Stimulated activated CD4-positive, alpha-beta T cell treated with anti-CD3 and anti-CD28 coated beads, Interleukin-2, amount 100 ng/mL, for 48 hours (primary cell): Measurements from ENCODE around the gene FAM171A1.

ENCODE experiments used
- DNase-seq, 2 donors: peaks; one replicate each; pipeline ENCODE4 v3.0.0-alpha.2; 2020

Gene FAM171A1

GRCh38 chr10:15197911-15198310 is 173.2 kb downstream of the FAM171A1 start:
- no peak for DNase-seq

- no peak for DNase-seq
These were observed 173.8 kb downstream of the FAM171A1 start for GRCh38 chr10:15197276-15197675.

- no peak for DNase-seq
These were observed 174.9 kb downstream of the FAM171A1 start for GRCh38 chr10:15196021-15196834.

DNA sequence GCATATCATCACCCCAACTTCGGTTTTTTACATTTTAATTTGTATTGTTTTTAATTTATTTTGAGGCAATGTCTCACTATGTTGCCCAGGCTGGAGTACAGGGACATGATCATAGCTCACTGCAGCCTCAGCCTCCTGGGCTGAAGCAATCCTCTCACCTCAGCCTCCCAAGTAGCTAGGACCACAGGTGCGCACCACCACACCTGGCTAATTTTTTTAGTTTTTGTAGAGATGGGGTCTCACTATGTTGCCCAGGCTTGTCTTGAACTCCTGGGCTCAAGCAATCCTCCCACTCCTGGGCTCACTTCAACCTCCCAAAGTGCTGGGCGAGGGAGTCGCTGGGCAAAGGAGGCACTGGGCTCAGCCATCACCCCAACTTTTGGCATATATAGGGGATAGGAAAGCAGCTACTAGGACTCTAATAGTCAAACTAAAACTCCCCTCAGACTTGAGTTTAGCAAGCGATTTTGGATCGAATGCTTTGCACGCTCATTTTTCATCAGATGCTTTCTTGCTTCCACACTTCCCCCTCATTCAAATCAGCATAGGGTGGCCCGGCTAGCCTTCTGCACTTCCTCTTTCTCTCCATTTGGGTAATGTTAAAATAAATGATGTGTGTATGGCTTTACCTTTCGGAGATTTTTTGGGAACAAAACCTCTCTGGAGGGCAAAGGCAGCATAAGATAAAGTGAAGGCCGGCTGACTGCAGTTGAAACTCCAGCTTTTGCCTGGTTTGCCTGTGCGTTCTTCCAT is 181.8 kb downstream of the FAM171A1 start:
- no peak for DNase-seq

GRCh38 chr10:15188603-15189002 is 182.5 kb downstream of the FAM171A1 start:
- no peak for DNase-seq

DNA sequence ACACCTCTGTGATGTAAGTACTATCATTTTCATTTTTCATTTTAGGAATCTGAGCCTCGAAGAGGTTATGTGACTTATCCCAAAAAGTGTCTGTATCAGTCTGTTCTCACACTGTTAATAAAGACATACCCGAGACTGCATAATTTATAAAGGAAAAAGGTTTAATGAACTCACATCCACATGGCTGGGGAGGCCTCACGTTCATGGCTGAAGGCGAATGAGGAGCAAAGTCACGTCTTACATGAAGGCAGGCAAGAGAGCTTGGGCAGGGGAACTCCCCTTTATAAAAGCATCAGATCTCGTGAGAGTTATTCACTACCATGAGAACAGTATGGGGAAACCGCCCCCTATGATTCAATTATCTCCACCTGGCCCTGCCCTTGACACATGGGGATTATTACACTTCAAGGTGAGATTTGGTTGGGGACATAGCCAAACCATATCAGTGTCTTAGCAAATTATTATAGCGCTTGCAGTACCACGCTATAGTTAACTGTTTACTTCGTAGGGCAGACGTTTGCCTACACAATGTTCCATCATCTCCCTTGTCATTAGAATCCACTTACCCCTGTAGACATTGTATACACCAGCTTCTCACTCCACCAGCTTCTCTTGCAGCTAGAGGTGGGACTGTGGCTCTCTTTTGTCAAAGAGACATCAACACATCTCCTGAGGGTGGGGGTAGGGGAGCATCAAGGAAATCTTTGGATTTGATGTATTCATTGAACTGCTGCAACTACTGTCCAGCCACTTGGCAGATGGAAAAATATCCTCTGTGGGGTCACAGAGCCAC is 187.2 kb downstream of the FAM171A1 start:
- DNase-seq: no peak

DNA sequence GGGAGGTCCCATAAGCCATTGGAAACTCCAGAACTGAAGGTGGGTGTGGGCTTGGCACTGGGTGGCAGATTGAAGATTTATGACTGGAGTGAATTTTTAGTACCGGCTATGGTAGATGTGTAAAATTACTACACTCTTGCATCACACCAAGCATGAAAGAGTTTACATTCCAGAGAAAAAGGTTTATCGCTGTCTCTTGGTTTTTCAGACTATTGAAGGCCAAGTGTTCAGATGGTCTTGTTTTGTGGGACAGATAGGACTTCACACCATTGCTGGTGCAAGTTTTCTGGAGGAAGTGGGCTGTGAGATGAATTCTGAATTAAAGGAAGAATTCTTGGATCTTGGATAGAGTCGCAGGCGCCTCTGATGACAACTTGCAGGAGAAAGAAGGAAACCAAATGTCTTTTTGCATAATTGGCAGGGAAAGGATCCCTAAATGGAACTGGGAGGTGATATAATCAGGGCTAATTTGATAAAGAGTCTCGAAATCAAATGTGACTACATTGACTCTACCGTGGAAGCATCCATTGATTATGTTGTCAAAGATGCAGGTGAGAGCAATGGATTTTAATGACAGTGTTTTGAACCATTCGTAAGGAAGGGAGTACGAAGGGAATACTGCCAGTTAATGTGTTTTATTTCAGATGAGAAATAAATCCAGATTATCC is 188.4 kb downstream of the FAM171A1 start:
- DNase-seq: no peak

DNA sequence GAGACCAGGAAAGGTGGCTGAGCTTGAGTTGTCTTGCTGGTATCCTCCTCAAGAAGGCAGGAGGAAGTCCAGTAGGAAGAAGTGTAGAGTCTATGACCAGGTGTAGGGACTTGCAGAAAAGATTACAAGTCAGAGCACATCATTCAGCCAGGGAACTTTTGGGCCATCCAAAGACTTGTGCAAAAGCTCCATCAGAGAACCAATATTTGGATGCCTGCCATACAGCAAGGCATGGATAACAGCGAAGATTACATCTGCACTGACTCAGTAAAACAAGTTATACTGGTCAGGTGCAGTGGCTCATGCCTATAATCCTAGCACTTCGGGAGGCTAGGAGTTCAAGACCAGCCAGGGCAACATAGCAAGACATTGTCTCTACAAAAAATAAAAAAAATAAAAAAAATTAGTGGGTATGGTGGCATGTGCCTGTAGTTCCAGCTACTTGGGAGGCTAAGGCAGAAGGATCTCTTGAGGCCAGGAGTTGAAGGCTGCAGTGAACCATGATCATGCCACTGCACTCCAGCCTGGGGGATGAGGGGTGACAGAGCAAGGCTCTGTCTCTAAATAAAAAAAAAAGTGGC is 189.4 kb downstream of the FAM171A1 start:
- DNase-seq: no peak

DNA sequence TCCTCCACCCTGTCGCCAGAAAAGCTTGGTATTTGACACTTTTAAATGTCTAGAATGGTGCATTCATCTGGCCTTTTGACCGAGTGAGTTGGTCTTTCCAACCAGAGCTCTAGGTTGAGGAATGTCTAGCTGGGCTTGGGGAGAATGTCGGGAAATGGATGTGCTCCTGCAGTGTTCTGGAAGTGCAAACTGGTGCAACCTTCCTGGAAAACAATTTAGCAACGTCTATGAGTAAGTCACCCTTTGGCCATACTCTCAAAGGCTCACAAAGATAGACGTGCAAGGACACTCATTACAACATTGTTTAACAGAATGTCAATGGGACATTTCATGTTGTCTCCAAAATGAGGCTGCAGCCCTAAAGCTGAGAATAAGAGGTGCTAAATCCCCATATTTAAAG is 190.4 kb downstream of the FAM171A1 start:
- no peak for DNase-seq

- no peak for DNase-seq
These were observed 194.8 kb downstream of the FAM171A1 start for GRCh38 chr10:15176269-15176668.

GRCh38 chr10:15175587-15175986 is 195.5 kb downstream of the FAM171A1 start:
- no peak for DNase-seq

DNA sequence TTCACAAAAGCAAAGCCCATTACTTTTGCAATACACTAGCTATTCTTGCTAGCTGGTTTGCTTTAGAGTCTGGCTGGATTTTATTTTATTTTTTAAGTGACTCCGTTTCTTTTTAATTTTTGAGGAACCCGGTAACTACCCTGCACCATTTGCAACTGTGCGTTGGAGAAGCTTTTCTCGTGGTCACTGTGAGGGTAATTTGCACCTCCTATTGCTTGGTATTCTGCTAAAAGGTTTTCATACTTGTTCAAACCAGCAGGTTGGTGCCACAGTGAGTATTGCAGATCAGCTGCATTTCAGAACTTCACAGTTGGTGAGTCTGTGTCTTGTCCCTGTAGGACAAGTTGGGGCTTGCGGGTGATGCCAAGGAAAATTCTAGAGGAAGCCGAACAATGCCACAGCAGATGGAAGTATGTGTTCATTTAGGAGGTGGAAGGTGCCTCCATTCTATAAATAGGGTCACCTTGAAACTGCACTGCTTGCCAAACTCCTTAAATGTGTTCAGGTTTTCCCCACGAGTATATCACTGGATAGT is 198.7 kb downstream of the FAM171A1 start:
- DNase-seq: no peak

DNA sequence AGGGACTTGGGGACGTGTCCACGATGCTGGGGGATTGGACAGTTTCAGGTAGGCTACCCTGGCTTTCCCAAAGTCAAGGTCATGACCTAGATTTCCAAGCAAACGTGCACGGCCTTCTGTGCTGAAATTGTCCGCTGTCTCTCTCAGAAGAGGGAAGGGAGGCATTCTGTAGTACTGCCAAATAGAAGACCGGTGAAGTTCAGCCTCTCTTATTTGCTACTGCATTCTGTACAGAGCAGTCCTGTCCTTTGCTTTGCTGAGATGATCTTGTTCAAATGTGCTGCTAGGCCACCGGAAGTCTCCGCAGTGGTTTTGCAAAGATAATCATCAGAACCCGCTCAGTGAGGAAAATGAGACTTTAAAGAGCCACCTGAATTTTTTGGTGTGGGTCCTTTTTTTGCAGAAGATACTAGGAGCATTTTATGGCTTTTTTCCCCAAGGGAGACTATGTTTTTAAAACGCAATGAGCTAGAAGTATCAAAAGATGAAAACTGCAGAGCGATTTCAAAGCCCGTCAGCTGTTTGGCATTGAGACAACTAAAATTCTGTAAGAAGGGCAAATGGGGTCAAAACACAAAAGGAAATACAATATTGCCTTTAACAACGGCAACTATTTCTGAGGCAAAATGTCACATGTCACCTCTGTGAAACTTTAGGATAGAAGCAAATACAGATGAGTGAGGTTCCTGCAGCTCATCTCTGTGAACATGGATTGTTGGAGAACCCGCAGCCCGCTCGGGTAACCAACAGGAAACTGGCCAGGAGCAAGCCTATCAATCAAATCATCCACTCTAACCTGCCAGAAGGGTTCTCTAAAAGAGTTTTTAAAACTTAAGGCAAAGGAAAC is 201.3 kb downstream of the FAM171A1 start:
- DNase-seq: peak; percentile 22 to 23

DNA sequence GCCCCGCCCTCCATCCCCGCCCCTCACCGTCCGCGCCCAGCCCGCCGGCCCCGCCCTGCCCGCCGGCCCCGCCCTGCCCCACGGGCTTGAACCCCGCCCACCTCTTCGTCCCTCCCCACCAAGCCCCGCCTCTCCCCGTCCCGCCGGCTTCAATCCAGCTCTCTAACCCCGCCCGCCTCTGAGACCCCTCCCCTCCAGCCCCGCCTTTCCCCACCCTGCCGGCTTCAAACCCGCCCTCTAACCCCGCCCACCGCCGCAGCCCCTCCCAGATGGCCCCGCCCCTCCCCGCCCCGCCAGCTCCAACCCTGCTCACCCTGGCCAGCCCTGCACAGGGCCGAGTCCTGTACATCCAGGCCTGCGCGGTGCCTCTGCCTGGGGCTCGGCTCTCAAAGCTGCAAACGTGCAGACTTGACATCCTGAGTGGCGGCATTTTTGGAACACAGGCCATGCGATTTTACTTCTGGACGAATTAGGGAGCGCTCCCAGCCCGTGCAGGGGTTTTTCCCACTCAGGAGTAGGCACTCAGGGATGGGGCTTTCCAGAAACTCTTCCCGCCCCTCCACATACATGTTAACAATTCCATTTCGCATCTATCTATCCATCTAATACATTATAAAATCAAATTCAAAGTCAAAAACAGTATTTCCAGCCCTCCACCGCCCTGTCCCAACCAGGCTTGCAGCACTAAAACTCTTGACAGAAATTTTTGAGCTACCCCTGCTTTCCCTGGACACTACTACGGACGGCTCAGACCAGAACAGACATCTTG is 202.1 kb downstream of the FAM171A1 start:
- peak; percentile 96 to 97 for DNase-seq

- no peak for DNase-seq
These were observed 202.8 kb downstream of the FAM171A1 start, which contains the start of gene NMT2 for GRCh38 chr10:15168291-15168785. NMT2 (minus strand) TSS chr10:15168693; CDS start chr10:15168612, 81 bp downstream.

DNA sequence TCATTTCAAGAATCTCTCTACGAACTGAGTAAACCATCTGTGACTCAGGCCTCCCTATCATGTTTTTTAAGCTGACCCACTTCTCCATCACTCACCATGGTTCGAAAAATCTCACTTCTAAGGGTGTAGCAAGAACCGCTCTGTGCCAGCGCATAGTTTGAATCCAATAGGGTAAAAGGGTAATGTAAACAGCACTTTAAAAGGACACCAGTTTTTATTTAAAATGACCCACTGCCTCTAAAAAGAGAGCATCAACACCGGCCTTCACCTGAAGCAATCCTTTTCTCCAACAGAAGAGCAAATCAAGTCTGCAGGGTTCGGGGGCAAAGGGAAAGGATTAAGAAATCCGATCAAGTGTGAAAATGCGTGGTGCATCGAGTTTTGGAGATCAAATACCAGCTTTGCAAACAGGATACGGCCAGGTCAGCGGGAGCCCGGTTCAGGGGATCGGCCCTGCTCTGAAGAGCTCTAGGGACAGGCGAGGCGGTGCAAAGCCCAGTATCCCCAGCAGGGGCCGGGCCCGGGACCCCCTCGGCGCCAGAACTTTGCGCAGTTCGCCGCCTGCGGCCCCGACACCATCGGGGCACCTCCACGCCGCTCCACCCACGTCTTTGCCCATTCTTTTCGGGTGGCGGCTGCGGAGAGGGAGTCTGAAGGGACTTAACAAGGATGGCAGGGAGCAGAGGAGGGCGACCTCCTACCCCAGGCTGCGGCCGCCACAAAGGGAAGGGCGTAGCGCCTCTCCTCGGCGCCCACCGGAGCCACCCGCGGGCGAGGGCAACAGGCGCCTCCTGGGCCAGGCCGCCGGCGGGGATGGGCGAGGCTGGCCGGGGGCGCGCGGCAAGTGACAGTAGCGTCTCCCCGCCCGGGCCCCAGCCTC is 203.4 kb downstream of the FAM171A1 start:
- DNase-seq: peak; percentile 21 to 34

DNA sequence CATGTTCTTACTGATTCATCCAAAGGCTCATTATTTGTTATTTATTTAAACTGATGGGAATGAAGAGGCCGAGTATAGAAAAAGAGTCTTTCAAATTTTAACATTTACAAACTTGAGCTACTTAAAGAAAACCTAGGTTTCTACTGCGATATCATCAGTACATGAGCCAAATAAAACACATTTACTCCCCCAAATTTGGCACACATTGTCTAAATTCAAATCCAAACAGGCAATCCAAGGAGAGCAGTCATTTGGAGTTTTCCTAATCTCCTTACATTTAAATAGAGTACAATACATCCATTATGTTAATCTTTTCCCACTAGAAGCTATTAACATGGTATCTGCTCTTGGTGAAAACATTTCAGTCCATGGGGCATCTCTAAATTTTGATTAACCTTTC is 204.8 kb downstream of the FAM171A1 start:
- no peak for DNase-seq

DNA sequence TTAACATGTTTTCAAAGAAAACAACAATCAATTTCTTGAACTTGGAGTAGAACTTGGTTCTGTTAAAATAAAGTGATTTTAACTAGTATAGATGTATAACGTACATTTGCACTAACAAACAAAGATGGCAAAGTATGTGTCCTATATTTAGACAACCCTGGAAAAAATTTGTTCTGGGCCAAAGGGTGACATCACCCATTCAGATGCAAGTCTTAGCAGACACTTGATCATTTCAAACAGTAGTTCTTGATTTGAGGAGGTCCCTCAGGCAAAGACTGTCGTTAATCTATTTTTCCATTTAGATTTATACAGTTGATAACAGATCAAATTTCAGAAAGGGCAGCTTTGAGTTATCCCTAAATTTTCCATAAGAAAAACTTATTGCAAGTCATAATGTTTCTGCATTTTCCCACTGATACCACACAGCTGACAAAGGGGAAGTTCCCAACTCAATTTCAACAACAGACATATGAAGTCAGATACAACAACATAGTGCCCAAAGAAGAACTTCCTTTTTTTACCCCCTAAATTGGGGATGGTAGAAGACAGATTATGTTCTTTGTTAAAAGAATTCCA is 207.7 kb downstream of the FAM171A1 start:
- no peak for DNase-seq
